Parathyroid adenoma (tissue), 2 donors: ENCODE data around the gene PLXNC1.

Experiments
- H2AFZ ChIP-seq: fragments of 300-600 bp; sonication (generic); one replicate; pipeline ENCODE4 v1.7.0; 2017; ENCODE audit warnings: antibody characterized with exemption, mild to moderate bottlenecking
- H3K27ac ChIP-seq: fragments of 300-600 bp; sonication (generic); one replicate; pipeline ENCODE4 v1.7.0; 2017
- H3K27me3 ChIP-seq: fragments of 300-600 bp; sonication (generic); one replicate; pipeline ENCODE4 v1.7.0; 2017; ENCODE audit warnings: low read length; ENCODE audit not compliant: control insufficient read depth, insufficient read depth
- H3K36me3 ChIP-seq: fragments of 300-600 bp; sonication (generic); one replicate; pipeline ENCODE4 v1.7.0; 2017; ENCODE audit warnings: low read length; ENCODE audit not compliant: control insufficient read depth, insufficient read depth
- H3K4me1 ChIP-seq: fragments of 300-600 bp; sonication (generic); one replicate; pipeline ENCODE4 v1.7.0; 2017; ENCODE audit warnings: control low read depth
- H3K4me2 ChIP-seq: fragments of 300-600 bp; sonication (generic); one replicate; pipeline ENCODE4 v1.7.0; 2017; ENCODE audit warnings: low read length
- H3K4me3 ChIP-seq: fragments of 300-600 bp; sonication (generic); one replicate; pipeline ENCODE4 v1.7.0; 2017; ENCODE audit warnings: low read depth, low read length
- H3K79me2 ChIP-seq: fragments of 300-600 bp; sonication (generic); one replicate; pipeline ENCODE4 v1.7.0; 2017; ENCODE audit warnings: control low read depth
- H3K9ac ChIP-seq: fragments of 300-600 bp; sonication (generic); one replicate; pipeline ENCODE4 v1.7.0; 2017; ENCODE audit warnings: mild to moderate bottlenecking
- H3K9me3 ChIP-seq: fragments of 300-600 bp; sonication (generic); one replicate; pipeline ENCODE4 v1.7.0; 2017; ENCODE audit warnings: low read length; ENCODE audit not compliant: control insufficient read depth
- CTCF ChIP-seq: fragments of 300-600 bp; sonication (generic); IDR thresholded peaks from one replicate; pipeline ENCODE4 v1.7.0; 2017; ENCODE audit warnings: antibody characterized with exemption, mild to moderate bottlenecking
- donor health status: primary hyperparathyroidism.

Gene PLXNC1

DNA sequence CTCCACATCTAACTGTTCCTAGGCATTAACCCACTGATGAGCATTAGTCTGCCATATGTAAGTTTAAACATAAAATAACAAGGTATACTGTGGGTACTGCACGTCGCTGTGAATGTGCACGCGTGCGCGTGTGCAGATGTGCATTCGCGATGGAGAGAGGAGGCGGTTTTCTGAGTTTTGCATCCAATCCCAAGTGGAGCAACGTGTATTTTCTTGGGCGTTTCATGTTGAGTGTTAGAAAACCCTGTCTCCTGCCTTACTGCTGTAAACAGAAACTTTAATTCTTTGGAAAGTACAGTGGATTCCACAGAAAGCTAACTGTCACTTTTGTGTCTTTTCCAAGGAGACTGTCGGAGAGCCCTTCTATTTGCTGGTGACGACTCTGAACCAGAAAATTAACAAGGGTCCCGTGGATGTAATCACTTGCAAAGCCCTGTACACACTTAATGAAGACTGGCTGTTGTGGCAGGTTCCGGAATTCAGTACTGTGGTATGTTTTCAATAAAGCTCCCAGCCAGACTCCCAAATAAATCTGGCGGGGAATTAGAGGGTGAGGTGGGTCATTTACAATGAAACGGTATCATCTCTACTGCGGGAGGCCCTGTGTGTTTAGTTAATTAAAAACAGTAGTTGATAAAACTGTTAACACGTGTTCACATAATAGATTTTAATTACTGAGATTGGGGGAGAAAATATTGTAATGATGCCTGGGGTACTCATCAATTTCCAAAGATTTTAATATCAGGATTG lies 116.5 kb downstream of the PLXNC1 start:
- Histone ChIP-seq H3K9ac (no peak overlapping the region), H2AFZ (no peak overlapping the region), H3K27me3 (no peaks in the 10 kb centered on the region), H3K79me2 (no peaks in the 10 kb centered on the region), H3K4me1 (no peaks in the 10 kb centered on the region), H3K36me3 (no peaks in the 10 kb centered on the region), H3K4me3 (no peak overlapping the region), H3K27ac (no peak overlapping the region), H3K4me2 (no peak overlapping the region), H3K9me3 (no peaks in the 10 kb centered on the region)
- no peak for TF ChIP-seq CTCF

DNA sequence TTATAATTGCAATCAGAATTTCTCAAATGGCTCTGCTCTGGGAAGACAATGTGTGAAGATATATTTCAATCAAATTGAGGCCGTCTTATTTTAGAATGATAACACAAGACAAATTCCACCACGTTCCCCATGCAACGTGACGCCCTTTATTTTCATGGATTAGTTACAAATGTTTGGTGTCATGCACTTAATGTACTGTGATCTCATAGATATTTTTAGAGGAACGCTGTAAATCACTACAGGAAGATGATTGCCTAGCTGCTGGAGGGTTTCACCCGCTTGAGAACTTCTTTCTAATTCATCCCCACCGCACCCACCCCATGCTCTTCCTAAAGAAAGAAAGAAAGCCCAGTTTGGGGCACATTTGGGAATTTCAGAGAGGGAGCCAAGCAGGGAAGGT lies 117.2 kb downstream of the PLXNC1 start:
- no peak for TF ChIP-seq CTCF
- H3K4me2 ChIP-seq: no peak overlapping the region
- H3K4me1 ChIP-seq: no peaks in the 10 kb centered on the region

DNA sequence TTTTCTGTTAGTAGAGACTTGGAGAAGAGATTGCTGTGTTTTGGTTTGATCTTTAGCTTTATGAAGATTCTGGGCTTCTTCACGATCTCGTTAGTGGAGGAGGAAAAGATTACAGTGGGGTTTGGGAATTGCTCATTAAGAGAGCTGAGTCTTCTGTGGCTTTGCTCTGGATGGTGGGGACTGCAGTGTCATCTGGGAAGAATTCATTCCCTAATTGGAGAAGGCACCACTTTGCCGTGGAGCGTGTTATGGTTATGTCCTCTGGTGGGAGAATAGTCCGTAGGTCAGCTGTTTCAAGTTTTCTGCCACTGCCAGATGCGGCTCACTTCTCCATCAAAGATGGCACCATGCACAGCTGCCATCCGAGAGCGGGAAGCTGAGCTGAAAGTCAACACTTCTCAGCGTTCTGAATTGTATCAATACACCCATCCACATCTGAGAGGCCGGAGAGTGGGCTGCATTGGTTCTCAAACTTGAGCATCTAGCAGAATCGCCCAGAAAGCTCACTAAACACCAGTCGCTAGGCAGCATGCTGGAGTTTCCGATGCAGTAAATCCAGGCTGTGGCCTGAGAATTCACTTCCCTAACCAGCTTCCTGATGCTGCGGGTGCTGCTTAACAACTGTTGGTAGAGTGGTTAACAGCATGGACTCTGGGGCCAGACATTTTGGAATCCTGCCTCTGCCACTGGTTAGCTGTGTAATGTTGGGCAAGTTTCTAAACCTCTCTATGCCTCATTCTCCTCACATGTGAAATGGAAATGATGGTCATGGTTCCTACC lies 117.8 kb downstream of the PLXNC1 start:
- H3K36me3 ChIP-seq: no peaks in the 10 kb centered on the region
- H3K79me2 ChIP-seq: no peaks in the 10 kb centered on the region
- no peak overlapping the region for H3K27ac ChIP-seq
- no peak overlapping the region for H3K4me3 ChIP-seq
- no peaks in the 10 kb centered on the region for H3K27me3 ChIP-seq
- TF ChIP-seq CTCF: no peak
- no peaks in the 10 kb centered on the region for H3K4me1 ChIP-seq
- no peak overlapping the region for H3K9ac ChIP-seq
- H3K4me2 ChIP-seq: no peak overlapping the region
- H3K9me3 ChIP-seq: no peaks in the 10 kb centered on the region
- no peak overlapping the region for H2AFZ ChIP-seq

More for the DNA sequence above, 117.2 kb downstream of the PLXNC1 start:
- no peaks in the 10 kb centered on the region for H3K36me3 ChIP-seq
- no peak overlapping the region for H3K4me3 ChIP-seq
- no peak overlapping the region for H3K9ac ChIP-seq
- no peaks in the 10 kb centered on the region for H3K27me3 ChIP-seq
- H3K79me2 ChIP-seq: no peaks in the 10 kb centered on the region
- no peaks in the 10 kb centered on the region for H3K9me3 ChIP-seq
- no peak overlapping the region for H3K27ac ChIP-seq
- H2AFZ ChIP-seq: no peak overlapping the region

DNA sequence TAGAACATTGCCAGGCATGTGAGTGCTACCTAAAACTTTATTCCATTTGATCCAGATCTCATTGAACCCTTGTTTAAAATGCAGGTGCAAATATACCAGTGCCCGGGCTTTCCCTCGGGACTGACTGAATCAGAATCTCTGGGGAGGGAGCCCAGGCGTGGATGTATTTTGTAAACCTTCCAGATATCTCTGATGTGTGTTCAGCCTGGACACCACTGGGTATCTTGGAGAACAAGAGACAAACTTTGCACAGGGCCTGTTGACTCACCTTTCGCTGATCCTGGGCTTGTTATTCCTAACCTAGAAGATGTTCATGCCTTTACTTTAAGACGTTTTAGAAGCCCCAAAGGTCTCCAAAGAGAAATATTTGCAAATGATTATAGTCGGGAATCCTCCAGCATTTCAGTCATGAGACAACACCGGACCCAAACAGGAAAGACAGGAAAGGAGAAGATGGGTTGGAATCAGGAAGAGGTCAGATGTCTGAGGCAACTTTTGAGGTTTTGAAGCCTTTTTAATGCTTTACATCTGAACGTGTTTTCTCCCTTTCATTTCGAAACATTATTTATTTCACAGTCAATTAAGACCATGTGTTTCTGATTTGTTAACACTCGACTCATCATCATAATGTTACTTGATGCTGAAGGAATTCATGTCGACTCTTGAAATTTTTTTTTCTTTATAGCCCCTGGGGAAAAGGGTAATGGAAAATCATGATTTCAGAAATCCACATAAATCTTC lies 118.6 kb downstream of the PLXNC1 start:
- Histone ChIP-seq H3K36me3 (no peaks in the 10 kb centered on the region), H3K4me1 (no peaks in the 10 kb centered on the region)

More for the DNA sequence above, 118.6 kb downstream of the PLXNC1 start:
- H3K9ac ChIP-seq: no peak overlapping the region
- H3K4me2 ChIP-seq: no peak overlapping the region
- H3K27me3 ChIP-seq: no peaks in the 10 kb centered on the region
- no peak overlapping the region for H3K4me3 ChIP-seq
- H3K9me3 ChIP-seq: no peaks in the 10 kb centered on the region
- no peak overlapping the region for H2AFZ ChIP-seq
- no peak overlapping the region for H3K27ac ChIP-seq
- no peaks in the 10 kb centered on the region for H3K79me2 ChIP-seq
- TF ChIP-seq CTCF: no peak
